IgD-negative memory B cell (primary cell): ENCODE data around the gene ETF1. TPM values are rescaled to one million over a fixed set of nuclear protein-coding genes. Genes with fewer than 3 reads are reported as not detected.

Source experiments
- H3K27ac Mint-ChIP-seq, 3 donors: one replicate each; pipeline ENCODE4 v1.8.0; 2020 to 2022; ENCODE audit warnings: mild to moderate bottlenecking in 3 of 3, mixed read lengths in 3 of 3, moderate library complexity in 1 of 3
- H3K27me3 Mint-ChIP-seq: one replicate; pipeline ENCODE4 v1.8.0; 2021; ENCODE audit warnings: mixed read lengths
- H3K36me3 Mint-ChIP-seq: one replicate; pipeline ENCODE4 v1.8.0; 2020; ENCODE audit warnings: mild to moderate bottlenecking, mixed read lengths
- H3K4me1 Mint-ChIP-seq, 3 donors: one replicate each; pipeline ENCODE4 v1.8.0; 2020 to 2022; ENCODE audit warnings: mixed read lengths in 3 of 3, mild to moderate bottlenecking in 1 of 3
- H3K4me3 Mint-ChIP-seq, 4 donors: one replicate each; pipeline ENCODE4 v1.8.0; 2020 to 2022; ENCODE audit warnings: mild to moderate bottlenecking in 4 of 4, mixed read lengths in 4 of 4, moderate library complexity in 3 of 4
- H3K9me3 Mint-ChIP-seq, 3 donors: one replicate each; pipeline ENCODE4 v1.8.0; 2020 to 2021; ENCODE audit warnings: mixed read lengths in 3 of 3, mild to moderate bottlenecking in 1 of 3
- polyA plus RNA-seq: library from polyadenylated mRNA; unstranded; fragments of 300-500 nt; fragmentation: Illumina TruSeq; gene quantifications from one replicate; pipeline ENCODE4 v1.2.3, GENCODE V29; 2021

ETF1 gene
- polyA plus RNA-seq, 1 donor from 2014 or later, result 32.0 TPM

DNA sequence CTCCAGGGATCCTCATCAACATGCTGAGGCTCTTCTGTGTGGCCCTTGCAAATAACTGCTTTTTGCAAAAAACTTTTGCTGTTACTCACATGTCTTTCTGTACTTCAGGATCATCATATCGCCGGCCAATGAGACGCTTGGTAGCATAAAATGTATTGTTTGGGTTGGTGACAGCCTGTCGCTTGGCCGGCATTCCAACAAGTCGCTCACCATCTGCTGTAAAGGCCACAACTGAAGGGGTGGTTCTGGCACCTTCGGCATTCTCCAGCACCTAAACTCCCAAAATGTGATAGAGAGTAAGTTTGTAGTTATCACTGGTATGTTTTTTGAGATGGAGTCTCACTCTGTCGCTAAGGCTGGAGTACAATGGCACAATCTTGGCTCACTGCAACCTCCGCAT lies 27.8 kb upstream of the ETF1 start:
- Mint-ChIP-seq H3K4me3 (no peak overlapping the region), H3K27ac (peak overlapping the region in 2 of 3 donors; percentile 33 to 53), H3K27me3 (no peaks in the 10 kb centered on the region), H3K9me3 (no peaks in the 10 kb centered on the region), H3K4me1 (peaks cover 11 to 28% (median 22%) of the 10 kb centered on the region in 3 donors), H3K36me3 (no peaks in the 10 kb centered on the region)

DNA sequence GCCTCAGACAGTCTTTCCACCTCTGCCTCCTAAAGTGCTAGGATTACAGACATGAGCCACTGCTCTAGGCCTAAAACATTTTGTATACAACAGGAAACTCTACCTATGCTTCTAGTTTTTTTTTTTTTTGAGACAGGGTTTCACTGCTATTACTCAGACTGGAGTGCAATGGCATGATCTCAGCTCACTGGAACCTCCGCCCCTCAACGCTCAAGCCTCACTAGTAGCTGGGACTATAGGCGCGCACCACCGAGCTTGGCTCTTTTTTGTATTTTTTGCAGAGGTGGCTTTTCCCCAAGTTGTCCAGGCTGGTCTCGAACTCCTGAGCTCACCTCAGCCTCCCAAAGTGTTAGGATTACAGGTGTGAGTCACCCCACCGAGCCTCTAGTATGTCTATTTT lies 26.7 kb upstream of the ETF1 start:
- Mint-ChIP-seq H3K27ac (no peak overlapping the region), H3K9me3 (no peaks in the 10 kb centered on the region), H3K36me3 (no peaks in the 10 kb centered on the region), H3K4me3 (no peak overlapping the region), H3K27me3 (no peaks in the 10 kb centered on the region), H3K4me1 (peaks cover 6 to 26% (median 21%) of the 10 kb centered on the region in 3 donors)

DNA sequence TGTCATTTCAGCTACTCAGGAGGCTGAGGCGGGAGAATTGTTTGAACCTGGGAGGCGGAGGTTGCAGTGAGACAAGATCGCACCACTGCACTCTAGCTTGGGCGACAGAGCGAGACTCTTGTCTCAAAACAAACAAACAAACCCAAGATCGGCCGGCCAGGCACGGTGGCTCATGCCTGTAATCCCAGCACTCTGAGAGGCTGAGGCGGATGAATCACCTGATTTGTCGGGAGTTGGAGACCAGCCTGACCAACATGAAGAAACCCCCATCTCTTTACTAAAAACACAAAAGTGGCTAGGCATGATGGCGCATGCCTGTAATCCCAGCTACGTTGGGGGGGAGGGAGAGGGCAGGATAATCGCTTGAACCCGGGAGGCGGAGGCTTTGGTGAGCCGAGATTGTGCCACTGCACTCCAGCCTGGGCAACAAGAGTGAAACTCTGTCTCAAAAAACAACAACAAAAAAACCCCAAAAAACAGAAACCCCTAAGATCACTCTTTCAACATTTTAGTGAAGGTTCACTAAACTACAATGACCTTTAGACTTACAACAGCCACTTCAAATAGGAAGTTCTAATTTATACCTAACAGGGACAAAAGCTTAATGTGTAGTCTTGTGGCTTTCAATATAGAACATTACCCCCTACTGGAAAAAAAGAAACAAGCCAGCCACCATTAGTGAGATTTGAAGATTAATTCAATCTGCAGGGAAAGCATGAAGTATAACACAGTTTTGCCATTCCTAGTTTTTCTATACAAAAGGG lies 25.2 kb upstream of the ETF1 start:
- Mint-ChIP-seq H3K9me3 (no peaks in the 10 kb centered on the region), H3K4me3 (peak overlapping the region in 1 of 4 donors; percentile 17), H3K27ac (peak overlapping the region; percentile 19 to 47 (median 31)), H3K4me1 (peaks cover 5 to 21% (median 16%) of the 10 kb centered on the region in 3 donors), H3K36me3 (no peaks in the 10 kb centered on the region), H3K27me3 (no peaks in the 10 kb centered on the region)

DNA sequence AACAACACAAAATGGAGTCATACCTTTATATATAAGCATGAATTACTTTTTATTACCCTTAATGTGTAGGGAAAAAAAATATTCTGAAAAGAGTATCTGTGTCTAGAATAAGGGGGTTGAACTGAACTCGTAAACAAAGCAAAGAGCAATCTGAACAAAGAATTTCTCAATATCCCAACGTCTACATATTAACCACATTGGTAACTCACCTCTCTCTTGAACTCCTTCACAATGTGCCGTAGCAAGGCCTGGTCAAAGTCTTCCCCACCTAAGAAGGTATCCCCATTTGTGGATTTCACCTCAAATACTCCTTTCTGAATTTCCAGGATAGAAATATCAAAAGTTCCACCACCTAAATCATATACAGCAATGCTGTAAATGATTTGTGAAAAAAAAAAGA lies 23.8 kb upstream of the ETF1 start:
- Mint-ChIP-seq H3K4me1 (peaks cover 5 to 16% (median 16%) of the 10 kb centered on the region in 3 donors), H3K27me3 (no peaks in the 10 kb centered on the region), H3K27ac (peak overlapping the region in 1 of 3 donors; percentile 40), H3K4me3 (no peak overlapping the region), H3K36me3 (no peaks in the 10 kb centered on the region), H3K9me3 (no peaks in the 10 kb centered on the region)

DNA sequence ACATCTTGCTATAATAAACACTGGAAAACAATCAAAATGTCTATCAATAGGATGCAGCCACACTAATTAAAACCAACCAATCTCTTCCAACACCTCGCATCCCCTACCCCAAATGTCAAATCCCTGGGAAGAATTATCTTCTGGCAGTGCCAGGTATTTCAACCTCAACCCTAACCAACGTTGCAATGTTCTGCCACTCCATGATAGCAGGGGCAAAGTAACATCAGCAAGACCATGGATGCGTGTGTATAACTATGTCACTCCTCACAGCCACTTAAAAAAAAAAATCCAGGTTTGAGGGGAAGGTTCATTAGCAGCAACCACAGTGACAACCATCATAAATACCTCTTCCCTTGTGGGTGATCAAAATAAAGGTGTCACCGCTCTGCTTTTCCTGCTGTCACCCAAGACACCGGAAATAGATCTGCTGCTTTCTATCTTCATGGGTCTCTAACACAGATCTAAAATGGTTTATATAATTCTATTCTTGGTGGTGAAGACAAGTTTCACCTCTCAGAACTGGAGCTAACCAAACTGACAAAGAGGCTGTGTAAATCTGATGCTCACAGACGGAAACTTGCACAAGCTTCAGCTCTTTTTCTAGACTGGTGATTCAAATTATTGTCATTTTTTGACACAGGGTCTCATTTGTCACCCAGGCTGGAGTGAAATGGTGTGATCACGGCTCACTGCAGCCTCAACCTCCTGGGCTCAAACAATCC lies 22.2 kb upstream of the ETF1 start:
- Mint-ChIP-seq H3K4me3 (peak overlapping the region in 3 of 4 donors; percentile 30 to 76 (median 74)), H3K9me3 (no peaks in the 10 kb centered on the region), H3K36me3 (no peaks in the 10 kb centered on the region), H3K4me1 (peaks cover 5 to 16% (median 16%) of the 10 kb centered on the region in 3 donors), H3K27me3 (no peaks in the 10 kb centered on the region), H3K27ac (peak overlapping the region in 2 of 3 donors; percentile 73 to 74)

DNA sequence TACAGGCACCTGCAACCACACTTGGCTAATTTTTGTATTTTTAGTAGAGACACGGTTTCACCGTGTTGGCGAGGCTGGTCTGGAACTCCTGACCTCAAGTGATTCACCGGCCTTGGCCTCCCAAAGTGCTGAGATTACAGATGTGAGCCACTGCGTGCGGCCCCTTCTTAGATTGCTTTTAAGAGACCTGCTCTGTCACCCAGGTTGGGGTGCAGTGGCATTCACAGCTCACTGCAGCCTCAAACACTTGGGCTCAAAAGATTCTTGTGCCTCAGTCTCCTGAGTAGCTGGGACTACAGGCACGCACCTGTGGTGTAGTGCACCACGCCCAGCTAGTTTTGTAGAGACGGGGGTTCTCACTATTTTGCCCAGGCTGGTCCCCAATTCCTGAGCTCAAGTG lies 21.2 kb upstream of the ETF1 start:
- H3K4me1 Mint-ChIP-seq, result peaks cover 5 to 16% (median 16%) of the 10 kb centered on the region in 3 donors
- H3K27ac Mint-ChIP-seq, result no peak overlapping the region
- peaks cover 2% of the 10 kb centered on the region for H3K36me3 Mint-ChIP-seq
- no peaks in the 10 kb centered on the region for H3K27me3 Mint-ChIP-seq
- no peak overlapping the region for H3K4me3 Mint-ChIP-seq
- H3K9me3 Mint-ChIP-seq, result no peaks in the 10 kb centered on the region

DNA sequence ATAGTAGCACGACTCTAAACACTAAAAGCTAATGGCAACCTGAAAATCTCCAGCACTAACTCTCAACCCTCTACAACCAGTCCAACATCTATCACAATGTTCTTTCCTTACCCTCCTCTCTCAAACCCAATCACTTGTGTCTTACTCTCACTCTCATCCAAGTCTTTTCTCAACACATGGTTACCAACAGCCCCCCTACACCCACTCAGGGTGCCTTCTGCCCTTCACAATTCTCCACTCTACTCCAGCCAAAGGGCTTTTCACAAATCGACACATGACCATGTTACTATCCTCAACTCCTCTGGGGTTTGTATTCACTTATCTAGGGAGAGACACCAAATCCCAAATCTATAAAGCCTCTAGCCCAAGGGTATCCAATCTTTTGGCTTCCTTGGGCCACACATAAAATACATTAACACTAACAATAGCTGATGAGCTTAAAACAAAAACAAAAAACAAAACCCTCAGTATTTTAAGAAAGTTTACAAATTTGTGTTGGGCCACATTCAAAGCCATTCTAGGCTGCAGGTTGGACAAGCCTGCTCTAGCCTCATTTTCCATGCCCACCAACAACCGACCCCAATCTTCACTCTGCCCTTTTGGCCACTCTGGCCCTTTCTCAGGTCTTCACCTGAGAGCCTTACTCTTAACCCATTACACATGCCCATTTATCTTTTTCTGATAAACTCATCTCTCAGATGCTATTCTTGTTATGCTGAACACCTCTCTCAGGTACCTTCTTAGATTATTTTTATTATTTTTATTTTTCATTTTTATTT lies 20.5 kb upstream of the ETF1 start:
- Mint-ChIP-seq H3K27me3 (no peaks in the 10 kb centered on the region), H3K4me1 (peaks cover 4 to 16% (median 10%) of the 10 kb centered on the region in 3 donors), H3K27ac (peak overlapping the region in 2 of 3 donors; percentile 51 to 88), H3K4me3 (no peak overlapping the region), H3K9me3 (no peaks in the 10 kb centered on the region), H3K36me3 (peaks cover 2% of the 10 kb centered on the region)

DNA sequence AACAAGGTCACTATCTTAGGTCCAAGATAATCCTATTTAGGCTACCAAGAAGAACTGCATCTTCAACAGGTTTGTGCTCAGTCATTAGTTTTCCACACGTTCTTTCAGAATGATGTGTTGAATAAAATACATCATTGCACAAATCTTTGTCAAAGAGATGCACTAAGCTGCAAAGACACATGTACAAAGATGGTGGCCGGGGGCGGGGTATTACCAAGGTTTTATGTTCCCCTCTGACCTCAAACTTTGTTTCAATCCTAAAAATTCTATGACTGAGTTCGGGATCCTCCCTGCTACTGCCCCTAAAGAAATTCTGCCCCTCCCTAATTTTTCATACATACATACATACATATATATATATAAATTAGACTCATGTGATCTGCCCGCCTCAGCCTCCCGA lies 17.9 kb upstream of the ETF1 start:
- Mint-ChIP-seq H3K27ac (no peak overlapping the region), H3K9me3 (no peaks in the 10 kb centered on the region), H3K4me1 (peaks cover 0 to 13% (median 7%) of the 10 kb centered on the region in 3 donors), H3K36me3 (peaks cover 2% of the 10 kb centered on the region), H3K27me3 (no peaks in the 10 kb centered on the region), H3K4me3 (no peak overlapping the region)

DNA sequence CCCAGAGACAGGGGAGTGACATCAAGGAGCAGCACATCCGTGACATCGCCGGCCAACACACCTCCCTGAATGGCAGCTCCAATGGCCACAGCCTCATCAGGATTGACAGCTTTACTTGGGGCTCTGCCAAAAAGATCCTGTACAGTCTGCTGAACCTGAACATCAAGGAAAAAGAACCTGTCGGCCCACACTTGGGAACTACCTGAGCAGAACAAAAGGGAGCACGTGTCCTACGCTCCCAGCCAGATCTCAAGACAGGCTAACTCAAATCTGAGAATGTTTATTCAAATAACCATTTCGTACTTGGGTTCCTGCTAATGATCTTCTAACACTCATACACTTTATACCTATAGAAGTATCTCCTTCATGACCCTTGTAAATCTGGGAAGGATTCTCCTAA lies 16.9 kb upstream of the ETF1 start:
- Mint-ChIP-seq H3K9me3 (no peaks in the 10 kb centered on the region), H3K27ac (peak overlapping the region in 1 of 3 donors; percentile 71), H3K4me1 (peaks cover 0 to 8% (median 4%) of the 10 kb centered on the region in 3 donors), H3K36me3 (peaks cover 2% of the 10 kb centered on the region), H3K4me3 (no peak overlapping the region), H3K27me3 (no peaks in the 10 kb centered on the region)

DNA sequence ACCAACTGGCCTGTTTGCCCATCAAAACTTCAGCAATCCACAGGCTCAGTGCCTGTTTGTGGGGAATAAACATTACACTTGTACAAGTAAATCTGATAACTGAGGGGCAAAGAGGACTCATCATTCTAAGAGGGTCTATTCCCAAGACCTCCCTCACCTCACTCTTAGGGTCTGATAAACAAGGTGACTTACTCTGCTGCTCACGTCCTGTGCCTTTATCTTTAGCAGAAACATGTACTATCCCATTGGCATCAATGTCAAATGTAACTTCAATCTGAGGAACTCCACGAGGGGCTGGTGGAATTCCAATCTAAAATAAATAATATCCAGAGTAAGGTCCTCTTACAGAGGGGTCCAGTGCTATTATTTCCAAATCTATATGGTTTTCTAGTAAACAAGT lies 14.6 kb upstream of the ETF1 start:
- H3K4me3 Mint-ChIP-seq, result no peak overlapping the region
- no peaks in the 10 kb centered on the region for H3K9me3 Mint-ChIP-seq
- no peaks in the 10 kb centered on the region for H3K27me3 Mint-ChIP-seq

DNA sequence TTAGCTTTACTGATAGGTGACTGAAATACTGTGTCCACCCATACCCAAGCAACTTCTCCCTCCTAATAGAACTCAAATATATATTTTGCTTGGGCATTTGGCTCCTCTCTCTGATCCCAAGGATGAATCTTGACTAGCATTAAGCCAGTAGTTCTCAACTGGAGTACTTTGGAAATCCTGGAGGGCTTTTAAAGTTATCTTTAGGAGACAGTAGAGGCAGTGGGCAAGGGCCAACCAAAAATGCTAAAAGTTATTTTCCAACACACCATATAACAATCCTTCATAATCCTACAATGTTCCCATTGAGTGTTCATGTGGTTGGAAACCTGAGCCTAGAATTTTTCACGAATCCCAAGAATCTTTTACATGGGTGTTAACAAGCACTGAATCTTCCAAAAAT lies 11.1 kb upstream of the ETF1 start:
- Mint-ChIP-seq H3K27me3 (no peaks in the 10 kb centered on the region), H3K27ac (no peak overlapping the region), H3K4me3 (no peak overlapping the region), H3K36me3 (no peaks in the 10 kb centered on the region), H3K4me1 (peaks cover 0 to 4% (median 3%) of the 10 kb centered on the region in 3 donors), H3K9me3 (no peaks in the 10 kb centered on the region)

More for the DNA sequence above, 14.6 kb upstream of the ETF1 start:
- H3K36me3 Mint-ChIP-seq, result peaks cover 2% of the 10 kb centered on the region
- H3K27ac Mint-ChIP-seq, result no peak overlapping the region
- H3K4me1 Mint-ChIP-seq, result no peaks in the 10 kb centered on the region

DNA sequence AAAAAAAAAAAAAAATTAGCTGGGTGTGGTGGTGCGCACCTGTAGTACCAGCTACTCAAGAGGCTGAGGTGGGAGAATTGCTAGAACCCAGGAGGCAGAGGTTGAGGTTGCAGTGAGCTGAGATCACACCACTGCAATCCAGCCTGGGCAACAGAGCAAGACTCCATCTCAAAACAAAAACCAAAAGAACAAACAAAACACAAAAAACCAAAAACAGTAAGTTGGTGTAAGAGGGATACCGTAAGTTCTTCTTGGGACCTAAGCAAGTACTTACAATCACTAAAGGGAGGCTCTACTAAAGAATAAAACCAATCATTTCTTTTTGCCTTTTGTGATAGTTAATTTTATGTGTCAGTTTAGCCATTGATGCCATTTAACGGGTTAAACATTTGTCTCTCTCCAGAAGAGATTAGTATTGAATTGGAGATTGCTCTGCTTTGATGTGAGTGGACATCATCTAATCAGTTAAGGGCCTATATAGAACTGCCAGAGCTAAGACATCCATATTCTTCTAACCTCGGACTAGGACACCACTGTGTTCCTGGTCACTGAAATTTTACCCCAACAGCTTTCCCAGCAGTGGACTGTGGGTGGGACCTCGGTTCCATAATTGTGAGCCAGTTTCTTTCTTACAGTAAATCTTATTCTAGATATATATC lies 10.5 kb upstream of the ETF1 start:
- H3K27ac Mint-ChIP-seq, result peak overlapping the region in 1 of 3 donors; percentile 86
- H3K36me3 Mint-ChIP-seq, result no peaks in the 10 kb centered on the region

DNA sequence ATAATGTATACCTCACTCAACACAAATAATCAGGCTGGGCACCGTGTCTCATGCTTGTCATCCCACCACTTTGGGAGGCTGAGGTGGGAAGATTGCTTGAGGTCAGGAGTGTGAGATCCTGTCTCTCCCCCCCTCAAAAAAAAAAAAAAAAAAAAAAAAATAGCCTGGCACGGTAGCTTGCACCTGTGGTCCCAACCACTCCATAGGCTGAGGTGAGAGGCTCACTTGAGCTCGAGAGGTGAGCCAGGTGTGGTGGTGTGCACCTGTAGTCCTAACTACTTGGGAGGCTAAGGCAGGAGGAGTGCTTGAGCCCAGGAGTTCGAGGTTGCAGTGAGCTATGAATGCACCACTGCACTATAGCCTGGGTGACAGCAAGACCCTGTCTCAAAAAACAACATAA lies 9.6 kb upstream of the ETF1 start:
- Mint-ChIP-seq H3K27me3 (no peaks in the 10 kb centered on the region), H3K27ac (peak overlapping the region in 1 of 3 donors; percentile 86), H3K36me3 (no peaks in the 10 kb centered on the region), H3K4me3 (no peak overlapping the region), H3K9me3 (no peaks in the 10 kb centered on the region), H3K4me1 (peaks cover 11 to 12% (median 12%) of the 10 kb centered on the region in 3 donors)

More for the DNA sequence above, 10.5 kb upstream of the ETF1 start:
- Mint-ChIP-seq H3K4me3 (no peak overlapping the region), H3K27me3 (no peaks in the 10 kb centered on the region), H3K4me1 (peaks cover 4 to 6% (median 4%) of the 10 kb centered on the region in 3 donors), H3K9me3 (no peaks in the 10 kb centered on the region)

DNA sequence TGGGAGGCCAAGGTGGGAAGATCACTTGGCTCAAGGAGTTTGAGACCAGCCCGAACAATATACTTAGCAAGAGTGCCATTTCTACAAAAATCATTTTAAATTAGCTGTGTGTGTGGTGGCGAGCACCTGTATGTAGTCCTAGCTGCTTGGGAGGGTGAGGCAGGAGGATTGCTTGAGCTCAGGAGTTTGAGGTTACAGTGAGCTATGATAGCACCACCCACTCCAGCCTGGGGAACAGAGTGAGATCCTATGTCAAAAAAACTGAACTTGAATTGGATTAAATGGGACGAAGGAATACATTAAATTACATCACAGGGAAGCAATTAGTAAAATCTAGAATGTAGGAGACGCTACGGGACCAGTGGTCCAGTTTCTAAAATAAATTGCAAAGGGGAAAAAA lies 6.4 kb upstream of the ETF1 start:
- Mint-ChIP-seq H3K9me3 (no peaks in the 10 kb centered on the region), H3K4me3 (no peak overlapping the region), H3K4me1 (peaks cover 16 to 27% (median 18%) of the 10 kb centered on the region in 3 donors), H3K36me3 (no peaks in the 10 kb centered on the region), H3K27ac (no peak overlapping the region), H3K27me3 (no peaks in the 10 kb centered on the region)
